Stimulated activated naive CD4-positive, alpha-beta T cell treated with Interleukin-2 at 50 U/mL for 16 hours (primary cell): Measurements from ENCODE around the gene OR5D16.
"Not testable (repeated sequence)": the region's sequence is repeated elsewhere in the genome, so short reads cannot be mapped to it uniquely, and the experiment has no call there.

Experiments
- DNase-seq: peaks from one replicate; lab custom pipeline; 2025; lab: John Stamatoyannopoulos, UW

OR5D16 gene

GRCh38 chr11:55838452-55838851 lies at the start of gene OR5D16:
Gene OR5D16 (plus strand): TSS chr11:55838752. CDS start chr11:55838752, 0 bp downstream.
- DNase-seq, result no peak

GRCh38 chr11:55791606-55792005 lies 46.9 kb upstream of the OR5D16 start:
- DNase-seq, result no peak

GRCh38 chr11:55793321-55793720 lies 45.2 kb upstream of the OR5D16 start:
- no peak for DNase-seq

- DNase-seq, result no peak
Measured at GRCh38 chr11:55795256-55795655, 43.3 kb upstream of the OR5D16 start, which contains the start of gene OR5D14. Gene OR5D14 (plus strand): TSS chr11:55795556. CDS start chr11:55795556, 0 bp downstream.

- DNase-seq, result no peak
Measured at GRCh38 chr11:55806248-55806647, 32.3 kb upstream of the OR5D16 start.

- DNase-seq, result no peak
Measured at GRCh38 chr11:55811067-55811466, 27.5 kb upstream of the OR5D16 start, which contains the start of gene OR5L1. Gene OR5L1 (plus strand): TSS chr11:55811367. CDS start chr11:55811467, 100 bp downstream.

GRCh38 chr11:55819330-55819729 lies 19.2 kb upstream of the OR5D16 start, which contains the start of gene OR5D18:
Gene OR5D18 (plus strand): TSS chr11:55819630. CDS start chr11:55819630, 0 bp downstream.
- DNase-seq, result no peak

GRCh38 chr11:55826919-55827318 lies 11.6 kb upstream of the OR5D16 start, which contains the start of gene OR5L2:
Gene OR5L2 (plus strand): TSS chr11:55827219. CDS start chr11:55827219, 0 bp downstream.
- DNase-seq, result no peak

- no peak for DNase-seq
Measured at GRCh38 chr11:55847453-55847852, 8.9 kb downstream of the OR5D16 start.

GRCh38 chr11:55849037-55849436 lies 10.5 kb downstream of the OR5D16 start:
- DNase-seq, result no peak

GRCh38 chr11:55852141-55852540 lies 13.6 kb downstream of the OR5D16 start:
- no peak for DNase-seq

GRCh38 chr11:55854704-55855103 lies 16.2 kb downstream of the OR5D16 start:
- DNase-seq, result no peak

- not testable (repeated sequence) for DNase-seq
Measured at GRCh38 chr11:55867354-55867753, 28.8 kb downstream of the OR5D16 start.

- not testable (repeated sequence) for DNase-seq
Measured at GRCh38 chr11:55872731-55873130, 34.2 kb downstream of the OR5D16 start.

- DNase-seq, result not testable (repeated sequence)
Measured at GRCh38 chr11:55873146-55873545, 34.6 kb downstream of the OR5D16 start.

GRCh38 chr11:55882997-55883396 lies 44.4 kb downstream of the OR5D16 start, which contains the start of gene TRIM51:
Gene TRIM51 (plus strand): TSS chr11:55883297. CDS start chr11:55885429, 2,132 bp downstream.
- DNase-seq, result not testable (repeated sequence)

- DNase-seq, result not testable (repeated sequence)
Measured at GRCh38 chr11:55884995-55885394, 46.4 kb downstream of the OR5D16 start.

GRCh38 chr11:55885481-55885880 lies 46.9 kb downstream of the OR5D16 start:
- not testable (repeated sequence) for DNase-seq
